ENCODE data around the gene CBX4.

Gene CBX4

GRCh38 chr17:79840989-79841286 lies 1.7 kb upstream of the CBX4 start:
- DNase-seq, result no peak

DNA sequence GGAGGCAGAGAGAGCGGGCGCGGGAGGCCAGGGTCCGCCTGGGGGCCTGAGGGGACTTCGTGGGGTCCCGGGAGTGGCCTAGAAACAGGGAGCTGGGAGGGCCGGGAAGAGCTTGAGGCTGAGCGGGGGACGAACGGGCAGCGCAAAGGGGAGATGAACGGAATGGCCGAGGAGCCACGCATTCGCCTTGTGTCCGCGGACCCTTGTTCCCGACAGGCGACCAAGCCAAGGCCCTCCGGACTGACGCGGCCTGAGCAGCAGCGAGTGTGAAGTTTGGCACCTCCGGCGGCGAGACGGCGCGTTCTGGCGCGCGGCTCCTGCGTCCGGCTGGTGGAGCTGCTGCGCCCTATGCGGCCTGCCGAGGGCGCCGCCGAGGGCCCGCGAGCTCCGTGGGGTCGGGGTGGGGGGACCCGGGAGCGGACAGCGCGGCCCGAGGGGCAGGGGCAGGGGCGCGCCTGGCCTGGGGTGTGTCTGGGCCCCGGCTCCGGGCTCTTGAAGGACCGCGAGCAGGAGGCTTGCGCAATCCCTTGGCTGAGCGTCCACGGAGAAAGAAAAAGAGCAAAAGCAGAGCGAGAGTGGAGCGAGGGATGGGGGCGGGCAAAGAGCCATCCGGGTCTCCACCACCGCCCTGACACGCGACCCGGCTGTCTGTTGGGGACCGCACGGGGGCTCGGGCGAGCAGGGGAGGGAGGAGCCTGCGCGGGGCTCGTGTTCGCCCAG lies 1.2 kb upstream of the CBX4 start:
- DNase-seq, result no peak

DNA sequence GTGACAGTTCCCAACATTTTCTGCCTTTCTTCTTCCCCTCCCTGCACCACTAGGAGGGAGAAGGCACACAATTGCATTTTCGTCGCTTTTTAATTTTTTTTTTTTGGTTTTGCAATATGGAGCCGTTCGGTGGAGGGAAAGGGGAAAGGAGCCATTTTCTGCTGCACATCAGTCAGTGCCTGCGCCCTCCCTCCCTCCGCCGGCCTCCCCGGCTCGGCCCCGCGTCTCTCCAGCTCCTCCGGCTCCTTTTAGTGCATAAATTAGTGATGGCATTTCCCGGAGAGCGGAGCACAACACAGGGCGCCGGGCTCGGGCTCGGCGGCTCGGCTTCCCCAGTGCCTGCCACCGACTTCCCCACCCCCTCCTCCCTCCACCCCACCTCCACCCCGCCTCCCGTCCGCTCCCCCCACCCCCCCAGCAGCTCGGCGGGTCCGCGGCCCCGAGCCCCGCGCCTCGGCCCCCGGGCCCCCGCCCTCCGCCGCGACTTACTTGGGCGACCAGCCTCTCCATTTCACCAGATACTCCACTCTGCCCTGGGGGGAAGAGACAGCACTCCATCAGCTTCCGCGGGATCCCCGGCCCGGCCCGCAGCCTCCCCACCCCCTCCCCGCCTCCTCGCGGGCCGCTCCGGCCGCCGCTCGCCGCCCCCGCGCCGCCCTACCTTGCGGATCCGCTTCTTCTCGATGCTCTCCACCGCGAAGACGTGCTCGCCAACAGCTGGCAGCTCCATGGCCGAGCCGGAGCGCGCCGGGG lies 542 bp downstream of the CBX4 start:
- peak; percentile 35 for DNase-seq

GRCh38 chr17:79837888-79838521 lies 1.2 kb downstream of the CBX4 start:
- peak; percentile 46 for DNase-seq

DNA sequence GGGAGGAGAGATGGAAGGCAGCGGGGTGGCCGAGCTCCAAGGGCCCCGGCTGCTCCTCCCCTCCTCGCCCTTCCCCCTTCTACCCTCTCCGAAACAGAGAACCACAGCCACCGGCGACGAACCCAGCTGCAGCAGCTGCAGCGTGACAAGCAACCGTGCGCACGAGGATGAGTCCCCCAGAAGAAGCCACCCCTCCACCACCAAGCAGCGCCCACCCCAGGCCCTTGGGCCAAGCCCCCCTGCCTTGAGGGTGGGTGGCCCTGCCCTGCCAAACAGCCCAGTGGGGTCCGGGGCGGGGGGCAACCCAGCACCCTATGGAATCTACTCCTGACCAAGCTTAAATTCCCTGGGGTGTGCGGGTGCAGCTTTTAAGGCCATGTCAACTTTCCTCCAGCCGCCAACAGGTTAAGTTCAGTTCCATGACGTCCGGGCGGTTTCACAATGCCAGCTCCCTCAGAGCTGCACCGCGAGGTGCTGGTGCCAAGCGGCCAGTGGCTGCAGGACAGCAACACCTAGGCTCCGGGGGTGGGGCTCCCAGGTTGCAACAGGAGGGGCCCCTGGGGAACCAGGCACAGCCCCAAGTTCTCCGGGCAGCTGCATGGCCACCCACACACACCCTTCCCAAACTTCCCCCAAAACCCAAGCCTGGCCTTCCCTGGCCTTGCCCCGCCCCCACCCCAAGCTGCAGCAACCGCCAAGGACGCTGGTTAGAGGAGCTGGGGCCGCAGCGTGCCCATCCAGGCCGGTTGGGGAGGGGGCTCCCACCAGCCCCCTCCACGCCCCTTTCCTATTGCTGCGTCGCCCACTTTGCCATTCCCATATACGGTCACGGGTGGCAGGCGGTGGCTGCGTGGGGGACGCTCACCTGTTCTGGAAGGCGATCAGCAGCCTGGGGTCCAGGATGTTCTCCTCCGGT lies 2.0 kb downstream of the CBX4 start:
- no peak for DNase-seq

DNA sequence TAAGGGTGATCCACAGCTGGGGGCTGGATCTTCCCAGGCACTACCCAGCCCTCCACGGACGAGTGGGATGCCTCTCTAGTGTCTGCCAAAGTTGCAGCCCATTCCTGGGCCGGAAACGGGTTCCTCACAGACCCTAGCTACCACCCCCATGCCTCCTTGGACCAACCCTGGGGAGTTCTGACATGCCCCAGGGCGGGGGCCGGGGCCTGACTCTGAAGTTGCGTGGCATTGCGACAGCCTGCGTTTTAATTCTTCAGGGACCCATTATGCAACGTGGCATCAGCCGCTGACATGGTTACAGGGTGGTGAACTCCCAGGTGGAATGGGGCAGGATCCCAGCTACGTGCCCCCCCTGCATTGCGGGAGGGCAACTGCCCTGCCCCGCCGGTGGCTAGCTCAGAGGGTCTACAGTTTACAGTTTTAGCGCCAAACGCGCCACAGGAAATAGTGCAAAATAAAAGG lies 2.7 kb downstream of the CBX4 start:
- DNase-seq, result no peak

DNA sequence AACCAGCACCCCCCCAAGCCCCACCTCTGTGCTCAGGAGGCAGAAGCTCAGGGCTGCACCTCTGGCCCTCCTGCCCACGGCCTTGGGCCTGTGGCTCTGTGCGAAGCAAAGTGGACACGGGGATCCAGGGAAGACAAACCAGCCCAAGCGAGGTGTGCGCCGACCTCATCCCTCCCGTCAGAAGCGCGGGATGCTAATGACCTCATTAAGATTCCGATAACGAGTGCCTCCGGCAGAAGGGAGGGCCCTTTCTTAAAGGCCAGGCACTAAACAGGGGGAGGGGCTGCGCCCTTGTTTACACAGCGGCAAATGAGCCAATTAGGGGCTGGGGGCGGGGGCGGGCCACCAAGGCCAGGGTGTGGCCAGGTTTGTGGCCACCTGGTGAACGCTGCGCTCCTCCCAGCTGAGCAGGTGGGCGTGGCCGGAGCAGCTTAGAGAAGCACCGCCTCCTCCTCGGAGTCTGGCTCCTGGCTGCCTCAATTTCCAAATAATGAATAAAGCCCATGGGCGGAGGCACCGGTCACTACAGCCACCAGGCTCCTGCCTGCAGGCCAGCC lies 3.2 kb downstream of the CBX4 start:
- no peak for DNase-seq

DNA sequence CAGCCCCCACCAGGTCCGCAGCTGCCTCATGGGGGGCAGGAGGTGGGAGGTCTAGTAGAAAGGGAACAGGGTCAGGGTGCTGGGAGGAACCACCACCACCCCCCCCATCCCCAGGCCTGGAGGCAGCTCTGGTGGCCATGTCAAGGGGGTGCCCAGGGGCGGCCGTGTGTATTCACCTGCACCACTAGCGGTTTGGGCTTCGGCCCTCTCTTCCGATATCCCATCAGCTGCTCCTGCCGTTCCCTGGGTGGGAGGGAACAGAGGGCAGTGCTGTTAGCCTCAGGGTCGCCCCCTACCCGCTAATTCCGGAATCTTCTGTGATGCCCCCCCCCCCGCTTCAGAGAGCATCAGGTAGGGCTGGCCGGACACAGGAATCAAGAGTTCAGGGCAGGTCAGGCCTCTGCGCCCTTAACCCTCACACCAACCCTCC lies 3.8 kb downstream of the CBX4 start:
- no peak for DNase-seq

DNA sequence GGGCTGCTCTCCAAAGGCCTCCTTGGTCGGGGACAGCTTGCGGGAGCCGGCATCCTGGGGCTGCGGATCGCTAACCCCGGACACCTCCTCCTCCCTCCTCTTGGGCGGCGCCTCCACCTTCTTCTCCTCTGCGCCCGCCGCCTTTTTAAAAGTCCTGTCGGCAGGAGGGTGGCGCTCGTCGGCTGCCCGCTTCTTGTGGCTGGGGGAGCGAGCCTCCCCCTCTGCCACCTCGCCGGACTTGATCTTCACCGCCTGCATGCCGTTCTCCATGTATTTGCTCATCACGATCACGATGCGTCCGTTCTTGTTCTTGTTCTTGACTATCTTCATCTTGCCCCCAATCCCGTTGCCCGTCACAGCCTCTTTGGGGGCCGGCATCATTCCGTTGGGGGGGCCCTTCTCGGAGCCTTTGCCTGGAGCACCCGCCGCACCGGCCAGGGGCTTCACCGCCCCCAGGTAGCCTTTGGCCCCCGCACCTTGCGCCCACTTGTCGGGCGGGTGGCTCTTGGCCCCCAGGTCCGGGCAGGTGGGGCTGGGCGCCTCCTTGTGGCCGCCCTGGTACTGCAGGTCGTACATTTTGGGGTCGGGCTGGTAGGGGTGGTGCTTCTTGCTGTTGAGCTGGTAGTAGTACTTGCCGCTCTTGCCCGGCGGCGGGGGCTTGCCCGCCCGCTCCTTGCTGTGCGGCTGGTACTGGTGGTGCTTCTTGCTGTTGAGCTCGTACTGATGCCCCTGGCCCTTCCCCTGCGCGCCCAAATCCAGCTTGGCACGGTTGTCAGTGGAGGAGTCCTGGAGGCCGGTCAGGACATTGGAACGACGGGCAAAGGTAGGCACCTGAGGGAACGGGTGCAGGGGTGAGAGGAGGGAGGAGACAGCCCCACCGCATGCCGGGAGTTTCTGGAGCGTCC lies 4.4 kb downstream of the CBX4 start:
- no peak for DNase-seq

DNA sequence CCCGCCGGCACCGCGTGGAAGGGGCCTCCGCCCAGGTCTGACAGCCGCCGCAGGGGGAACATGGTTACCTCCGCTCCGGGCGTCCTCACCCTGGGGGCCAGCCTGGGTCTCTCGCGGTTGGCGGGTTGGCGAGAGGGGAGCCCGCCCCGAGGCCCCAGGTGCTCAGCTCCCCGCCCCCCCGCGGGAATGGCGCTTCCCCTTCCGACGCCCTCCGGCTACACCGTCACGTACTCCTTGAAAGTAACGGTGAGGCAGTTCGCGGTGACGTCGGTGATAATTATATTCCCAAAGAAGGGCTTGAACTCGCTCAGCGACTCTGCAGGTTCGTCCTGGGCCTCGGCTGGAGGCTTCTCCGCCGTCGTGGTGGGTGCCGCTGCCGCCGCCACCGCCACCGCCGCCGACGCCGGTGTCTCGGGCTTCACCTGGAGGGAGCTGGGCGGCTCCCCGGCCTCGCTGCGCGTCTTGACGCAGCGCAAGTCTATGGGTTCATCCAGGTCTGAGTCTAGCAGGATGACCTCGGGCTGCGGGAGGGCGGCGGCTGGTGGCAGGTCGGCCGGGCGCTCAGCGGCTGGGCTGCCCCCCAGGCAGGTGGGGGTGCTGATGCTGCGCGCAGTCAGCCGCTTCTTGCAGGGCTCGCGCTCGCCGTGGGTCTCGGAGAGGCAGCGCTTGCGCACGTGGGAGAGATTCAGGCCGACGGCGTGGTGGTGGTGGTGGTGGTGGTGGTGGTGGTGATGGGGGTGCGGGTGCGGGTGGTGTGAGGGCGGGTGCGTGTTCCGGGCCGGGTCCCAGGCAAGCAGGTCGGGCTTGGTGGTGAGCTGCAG lies 5.3 kb downstream of the CBX4 start:
- DNase-seq, result no peak

- no peak for DNase-seq
These were observed 6.2 kb downstream of the CBX4 start for GRCh38 chr17:79833110-79833450.

- no peak for DNase-seq
These were observed 6.8 kb downstream of the CBX4 start for GRCh38 chr17:79832218-79833109.

DNA sequence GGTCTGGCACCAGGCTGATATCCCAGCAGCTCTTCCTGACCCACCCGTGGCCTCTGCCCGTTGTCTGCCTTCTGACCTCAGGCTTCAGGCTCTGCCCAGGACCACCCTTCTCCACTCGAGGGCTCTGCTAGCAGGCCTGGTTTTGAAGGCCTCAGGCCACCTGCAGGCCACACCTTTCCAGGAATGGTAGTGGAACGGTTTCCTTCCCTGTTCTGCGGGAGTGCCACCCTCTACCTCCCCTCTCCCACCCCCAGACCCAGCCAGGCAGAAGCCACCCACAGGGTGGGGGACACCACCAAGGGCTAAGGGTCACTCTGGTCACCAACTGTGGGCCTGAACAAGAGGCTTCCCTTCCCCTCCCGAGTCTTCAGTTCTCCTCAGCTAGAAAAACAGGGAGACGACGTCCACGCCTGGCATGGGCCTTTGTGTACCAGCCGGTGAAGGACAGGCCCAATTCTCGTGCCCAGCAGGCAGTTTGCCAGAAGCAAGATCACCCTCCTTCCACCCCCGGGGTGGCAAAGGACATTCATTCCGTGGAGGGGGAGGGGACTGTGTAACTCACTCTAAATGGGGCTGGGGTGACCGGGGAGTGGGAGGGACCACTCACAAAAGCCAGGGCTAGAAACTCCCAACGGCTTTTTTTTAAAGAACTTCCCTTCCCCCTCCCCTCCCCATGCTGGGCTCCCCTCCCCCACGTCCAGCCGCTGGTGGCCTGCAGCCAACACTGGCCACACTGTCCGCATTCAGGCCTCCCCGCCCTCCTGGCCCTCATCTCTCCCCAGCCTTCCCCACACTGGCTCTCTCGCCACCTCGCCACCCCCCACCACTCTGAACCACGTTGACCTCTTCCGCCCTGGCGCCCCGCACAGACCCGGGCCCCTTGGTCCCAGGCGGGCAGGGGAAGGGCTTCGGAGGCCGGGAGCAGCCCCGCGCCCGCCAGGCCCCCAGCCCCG lies 7.7 kb downstream of the CBX4 start:
- no peak for DNase-seq

- no peak for DNase-seq
These were observed 8.4 kb downstream of the CBX4 start for GRCh38 chr17:79830763-79831264.

- DNase-seq, result no peak
These were observed 8.9 kb downstream of the CBX4 start for GRCh38 chr17:79830303-79830702.

GRCh38 chr17:79829457-79829856 lies 9.8 kb downstream of the CBX4 start:
- no peak for DNase-seq

GRCh38 chr17:79829004-79829403 lies 10.2 kb downstream of the CBX4 start:
- no peak for DNase-seq

GRCh38 chr17:79826841-79827578 lies 12.2 kb downstream of the CBX4 start:
- DNase-seq, result no peak
